Osteoblast (primary cell): Measurements from ENCODE around the gene FRMD3. TPM values are rescaled to one million over a fixed set of nuclear protein-coding genes. Genes with fewer than 3 reads are reported as not detected.

Experiments used
- DNase-seq: peaks from one replicate; pipeline ENCODE4 v3.0.0; 2011; ENCODE audit warnings: low spot score, mixed read lengths; ENCODE audit not compliant: insufficient read length; ENCODE audit errors: missing footprints
- H2AFZ ChIP-seq: 2 replicates; pipeline ENCODE4 v1.6.0; 2011; ENCODE audit warnings: mild to moderate bottlenecking, low read length
- H3K27ac ChIP-seq: 2 replicates; pipeline ENCODE4 v1.5.1; 2011; ENCODE audit warnings: mild to moderate bottlenecking, low read depth, low read length, moderate library complexity
- H3K27me3 ChIP-seq: 2 replicates; pipeline ENCODE4 v1.6.0; 2012; ENCODE audit warnings: mild to moderate bottlenecking, control low read depth, inconsistent platforms, low read length, moderate library complexity; ENCODE audit not compliant: insufficient read depth
- H3K36me3 ChIP-seq: 2 replicates; pipeline ENCODE4 v1.5.1; 2011; ENCODE audit warnings: mild to moderate bottlenecking, low read length, control low read depth, moderate library complexity; ENCODE audit not compliant: insufficient read depth
- H3K4me1 ChIP-seq: 2 replicates; pipeline ENCODE4 v1.5.1; 2011; ENCODE audit warnings: mild to moderate bottlenecking, low read length, control low read depth, moderate library complexity; ENCODE audit not compliant: insufficient read depth
- H3K4me2 ChIP-seq: 2 replicates; pipeline ENCODE4 v1.6.0; 2011; ENCODE audit warnings: mild to moderate bottlenecking, low read length; ENCODE audit not compliant: insufficient read depth
- H3K4me3 ChIP-seq: fragments of 200-600 bp; sonication (generic); 3 replicates; pipeline ENCODE4 v1.5.1; 2012; ENCODE audit warnings: mild to moderate bottlenecking, low read length, inconsistent platforms; ENCODE audit not compliant: insufficient read depth
- H3K79me2 ChIP-seq: 2 replicates; pipeline ENCODE4 v1.6.0; 2012; ENCODE audit warnings: mild to moderate bottlenecking, low read length, control low read depth, inconsistent platforms; ENCODE audit not compliant: insufficient read depth
- H3K9me3 ChIP-seq: 2 replicates; pipeline ENCODE4 v1.5.1; 2011; ENCODE audit warnings: low read depth, low read length, control low read depth
- H4K20me1 ChIP-seq: 2 replicates; pipeline ENCODE4 v1.6.0; 2012; ENCODE audit warnings: mild to moderate bottlenecking, low read length, control low read depth; ENCODE audit not compliant: insufficient read depth
- total RNA-seq: library from RNA; depleted of rRNA; stranded (reverse); fragments of >200 nt; gene quantifications from 2 replicates; pipeline ENCODE4 v1.2.3, GENCODE V29; 2012
- TF ChIP-seq, protein P1 (sequence below): IDR thresholded peaks from 2 replicates; pipeline ENCODE4 v1.5.1; 2011; ENCODE audit warnings: mild to moderate bottlenecking, low read depth, low read length, moderate library complexity; ENCODE audit errors: extremely low read depth

Gene FRMD3
- total RNA-seq, 1 donor = 0.36 TPM

DNA sequence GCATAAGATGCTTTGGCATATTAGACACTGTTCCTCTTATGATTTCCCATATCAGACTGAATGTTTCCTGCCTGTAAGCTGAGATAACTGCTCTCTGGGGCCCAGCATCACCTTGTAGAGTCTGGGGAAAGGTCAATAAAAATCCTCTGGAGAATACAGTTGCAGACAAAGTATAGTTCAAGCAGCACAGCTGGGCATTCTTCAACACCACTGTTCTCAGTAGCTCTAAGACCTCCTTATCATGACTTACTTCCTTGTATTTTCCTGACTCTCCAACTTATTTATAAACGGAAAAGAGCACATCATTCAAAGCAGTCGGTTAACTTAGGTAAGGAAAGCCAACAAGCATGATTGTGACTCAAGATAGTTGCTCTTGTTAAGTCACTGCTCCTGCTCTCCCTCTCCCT lies 266.5 kb downstream of the FRMD3 start:
- Histone ChIP-seq H3K9me3 (no peaks in the 10 kb centered on the region), H2AFZ (no peak overlapping the region), H3K36me3 (no peaks in the 10 kb centered on the region), H3K27ac (no peak overlapping the region), H3K4me2 (no peak overlapping the region), H3K4me3 (no peak overlapping the region), H4K20me1 (no peaks in the 10 kb centered on the region), H3K27me3 (no peaks in the 10 kb centered on the region), H3K79me2 (no peaks in the 10 kb centered on the region), H3K4me1 (peaks cover 4% of the 10 kb centered on the region)
- DNase-seq = no peak
- TF ChIP-seq, protein P1, sequence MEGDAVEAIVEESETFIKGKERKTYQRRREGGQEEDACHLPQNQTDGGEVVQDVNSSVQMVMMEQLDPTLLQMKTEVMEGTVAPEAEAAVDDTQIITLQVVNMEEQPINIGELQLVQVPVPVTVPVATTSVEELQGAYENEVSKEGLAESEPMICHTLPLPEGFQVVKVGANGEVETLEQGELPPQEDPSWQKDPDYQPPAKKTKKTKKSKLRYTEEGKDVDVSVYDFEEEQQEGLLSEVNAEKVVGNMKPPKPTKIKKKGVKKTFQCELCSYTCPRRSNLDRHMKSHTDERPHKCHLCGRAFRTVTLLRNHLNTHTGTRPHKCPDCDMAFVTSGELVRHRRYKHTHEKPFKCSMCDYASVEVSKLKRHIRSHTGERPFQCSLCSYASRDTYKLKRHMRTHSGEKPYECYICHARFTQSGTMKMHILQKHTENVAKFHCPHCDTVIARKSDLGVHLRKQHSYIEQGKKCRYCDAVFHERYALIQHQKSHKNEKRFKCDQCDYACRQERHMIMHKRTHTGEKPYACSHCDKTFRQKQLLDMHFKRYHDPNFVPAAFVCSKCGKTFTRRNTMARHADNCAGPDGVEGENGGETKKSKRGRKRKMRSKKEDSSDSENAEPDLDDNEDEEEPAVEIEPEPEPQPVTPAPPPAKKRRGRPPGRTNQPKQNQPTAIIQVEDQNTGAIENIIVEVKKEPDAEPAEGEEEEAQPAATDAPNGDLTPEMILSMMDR = no peak

DNA sequence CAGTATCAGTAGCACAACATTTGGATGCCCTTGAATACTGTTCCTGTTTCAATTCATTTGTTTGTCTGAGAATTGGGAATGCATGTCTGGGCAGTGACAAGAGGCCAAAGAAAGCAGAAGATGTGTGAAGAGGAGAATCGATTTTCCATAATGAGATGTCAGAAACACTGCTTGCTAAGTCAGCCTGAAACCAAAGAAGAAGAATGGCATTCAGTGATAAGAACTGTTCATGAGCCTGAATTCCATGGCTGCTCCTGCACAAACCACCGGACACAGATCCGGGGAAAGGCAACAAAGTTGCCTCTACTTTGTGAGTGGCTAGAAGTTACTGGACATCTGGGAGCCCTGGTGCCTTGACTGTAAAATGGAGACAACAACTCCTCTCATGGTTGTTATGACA lies 268.1 kb downstream of the FRMD3 start:
- Histone ChIP-seq H3K4me2 (no peak overlapping the region), H3K4me1 (peaks cover 4% of the 10 kb centered on the region)

DNA sequence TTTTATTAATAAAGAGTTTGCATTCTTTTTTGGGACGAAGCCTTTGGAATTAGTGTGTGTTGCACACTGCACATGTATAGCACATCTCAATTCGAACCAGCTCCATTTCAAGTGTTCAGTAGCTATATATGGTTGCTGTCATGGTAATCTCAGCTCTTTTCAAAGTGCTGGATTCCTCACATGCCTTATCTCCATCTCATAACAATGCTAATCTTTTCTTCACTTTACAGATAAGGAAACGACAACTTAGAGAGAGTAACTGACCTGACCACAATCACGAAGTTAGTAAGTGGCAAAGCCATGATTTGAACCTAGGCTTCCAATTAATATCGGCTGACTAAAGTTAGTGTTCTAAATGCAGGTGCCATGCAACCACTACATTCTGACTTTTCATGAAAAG lies 270.5 kb downstream of the FRMD3 start:
- Histone ChIP-seq H3K4me1 (peaks cover 4% of the 10 kb centered on the region), H2AFZ (no peak overlapping the region)
- no peak for DNase-seq

More for the DNA sequence above, 268.1 kb downstream of the FRMD3 start:
- Histone ChIP-seq H3K9me3 (no peaks in the 10 kb centered on the region), H3K27ac (no peak overlapping the region), H4K20me1 (no peaks in the 10 kb centered on the region), H3K27me3 (no peaks in the 10 kb centered on the region), H3K4me3 (no peak overlapping the region), H3K36me3 (no peaks in the 10 kb centered on the region), H3K79me2 (no peaks in the 10 kb centered on the region), H2AFZ (no peak overlapping the region)
- TF ChIP-seq, protein P1 = no peak
- DNase-seq = no peak

DNA sequence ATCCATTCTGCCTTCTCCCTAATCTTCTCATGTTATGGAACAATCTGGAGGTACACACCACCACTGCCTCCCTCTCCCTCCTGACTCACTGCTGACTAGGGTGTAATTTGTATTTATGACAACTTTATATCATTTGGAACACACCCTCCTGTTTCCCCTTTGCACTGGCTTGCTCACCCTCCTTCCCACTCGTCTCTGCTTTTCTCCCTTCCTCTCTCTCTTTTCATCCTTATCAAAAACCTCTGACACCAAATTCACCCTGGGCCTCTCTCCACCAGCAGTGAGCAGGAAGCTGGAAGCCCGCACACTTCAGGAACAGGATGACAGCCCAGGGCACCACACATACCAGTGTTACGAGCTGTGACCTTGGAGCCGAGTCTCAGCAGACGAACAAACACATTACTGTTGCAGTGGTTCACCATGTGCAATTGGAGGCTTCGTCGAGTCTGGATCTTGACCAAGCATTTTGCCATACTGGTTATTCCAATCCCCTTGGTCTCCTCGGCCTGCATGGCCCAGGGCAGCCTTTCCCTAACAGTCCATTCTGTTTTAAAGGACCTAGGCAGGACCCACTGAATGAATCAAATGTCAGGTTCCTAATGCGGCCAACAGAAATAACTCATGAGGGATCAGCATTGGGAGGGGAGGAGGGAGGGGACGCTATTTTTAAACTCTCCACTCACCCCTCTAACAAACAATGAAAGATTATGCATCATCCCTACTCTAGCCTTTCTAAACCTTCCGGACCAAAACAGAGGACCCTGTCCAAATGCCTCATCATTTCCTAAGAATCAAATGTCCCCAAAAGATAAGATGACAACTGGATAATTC lies 271.3 kb downstream of the FRMD3 start:
- H3K4me2 ChIP-seq = peak overlapping the region; percentile 7
- no peaks in the 10 kb centered on the region for H3K27me3 ChIP-seq
- H2AFZ ChIP-seq = peak overlapping the region; percentile 71
- H3K79me2 ChIP-seq = no peaks in the 10 kb centered on the region
- DNase-seq = no peak
- no peaks in the 10 kb centered on the region for H3K36me3 ChIP-seq
- H3K27ac ChIP-seq = no peak overlapping the region
- peaks cover 4% of the 10 kb centered on the region for H3K4me1 ChIP-seq
- H4K20me1 ChIP-seq = no peaks in the 10 kb centered on the region
- no peaks in the 10 kb centered on the region for H3K9me3 ChIP-seq
- H3K4me3 ChIP-seq = peak overlapping the region; percentile 30
- TF ChIP-seq, protein P1 = no peak

More for the DNA sequence above, 270.5 kb downstream of the FRMD3 start:
- no peak overlapping the region for H3K27ac ChIP-seq
- TF ChIP-seq, protein P1 = no peak
- no peaks in the 10 kb centered on the region for H3K27me3 ChIP-seq
- H3K4me2 ChIP-seq = no peak overlapping the region
- no peaks in the 10 kb centered on the region for H3K9me3 ChIP-seq
- H3K79me2 ChIP-seq = no peaks in the 10 kb centered on the region
- H4K20me1 ChIP-seq = no peaks in the 10 kb centered on the region
- H3K4me3 ChIP-seq = no peak overlapping the region
- H3K36me3 ChIP-seq = no peaks in the 10 kb centered on the region
